K562 (cell line): ENCODE measurements around the gene RABGAP1L. TPM values are rescaled to one million over a fixed set of nuclear protein-coding genes. Genes with fewer than 3 reads are reported as not detected.
A peak's percentile ranks its signal among the peaks of the same experiment; 100 is the strongest.

Experiments used
- ATAC-seq: fragments of 200-7000 bp; cut with Tn5 transposase; 3 replicates; pipeline ENCODE4 v1.9.1; 2020; ENCODE audit warnings: moderate library complexity
- BruUV-seq: library from RNA; stranded (reverse); fragments of 400-500 nt; replicated peaks from 2 replicates; lab custom pipeline; 2021; lab: Mats Ljungman, UMichigan
- CTCF ChIA-PET: fragments of 300-600 bp; formaldehyde crosslinking; extraction: SDS; loops from one replicate; lab custom pipeline; 2021; ENCODE audit warnings: low intra/inter-chr PET ratio; lab: Yijun Ruan, JAX
- POLR2A ChIA-PET: fragments of 300-600, 350-650 bp; sonication (Branson Sonifier 250); formaldehyde crosslinking; extraction: SDS; loops from one replicate; lab custom pipeline; 2021; ENCODE audit warnings: antibody characterized with exemption, inconsistent platforms; lab: Yijun Ruan, JAX
- DNase-seq, 4 experiments: peaks; one replicate each; pipeline versions ENCODE4 v3.0.0 to v3.0.0-alpha.2; 2011 to 2018; ENCODE audit warnings: low spot score in 3 of 4, mixed read lengths in 3 of 4; ENCODE audit errors: extremely low read depth in 1 of 4
- FAIRE-seq: peaks from 2 replicates; lab custom pipeline; 2011; peaks lifted over from hg19 to GRCh38; lab: Jason Lieb, UNC
- H2AFZ ChIP-seq: 2 replicates; pipeline ENCODE4 v1.6.0; 2011; ENCODE audit warnings: low read depth, low read length, control low read depth, inconsistent platforms
- H3K27ac ChIP-seq: fragments of 200-600 bp; 3 replicates; pipeline ENCODE4 v1.8.0; 2011; ENCODE audit warnings: low read depth, mild to moderate bottlenecking, control low read depth, inconsistent platforms, low read length, moderate library complexity, mixed read lengths; ENCODE audit errors: extremely low read depth
- H3K27me3 ChIP-seq, 2 experiments: fragments of 300-600 bp in 1 of 2; 2 replicates in 1 of 2; 3 replicates in 1 of 2; pipeline versions ENCODE4 v1.6.0 to v1.8.0; 2011; ENCODE audit warnings: inconsistent platforms in 2 of 2, low read length in 2 of 2, mild to moderate bottlenecking in 1 of 2, mixed read lengths in 1 of 2, moderate library complexity in 1 of 2; ENCODE audit not compliant: control insufficient read depth in 2 of 2, insufficient read depth in 2 of 2
- H3K36me3 ChIP-seq: fragments of 300-600 bp; 3 replicates; pipeline ENCODE4 v1.8.0; 2011; ENCODE audit warnings: mild to moderate bottlenecking, low read length, inconsistent platforms; ENCODE audit not compliant: control insufficient read depth, insufficient read depth
- H3K4me1 ChIP-seq, 2 experiments: fragments of 200-600 bp in 1 of 2; replicated peaks in 1 of 2; 2 replicates in 1 of 2; 3 replicates in 1 of 2; pipeline versions ENCODE4 v1.5.1 to v1.8.0; 2011; ENCODE audit warnings: inconsistent platforms in 2 of 2, low read length in 2 of 2, mild to moderate bottlenecking in 1 of 2, mixed read lengths in 1 of 2, moderate library complexity in 1 of 2; ENCODE audit not compliant: control insufficient read depth in 2 of 2, insufficient read depth in 2 of 2
- H3K4me2 ChIP-seq: 2 replicates; pipeline ENCODE4 v1.6.1; 2011; ENCODE audit warnings: low read length, control low read depth, inconsistent platforms, mixed read lengths; ENCODE audit not compliant: insufficient read depth
- H3K4me3 ChIP-seq: fragments of 200-600 bp; sonication (generic), shearing (Covaris generic); 2 replicates; pipeline ENCODE4 v1.5.1; 2016; ENCODE audit warnings: control low read depth, inconsistent platforms
- H3K79me2 ChIP-seq: fragments of 200-600 bp; 3 replicates; pipeline ENCODE4 v1.8.0; 2011; ENCODE audit warnings: low read length, inconsistent platforms; ENCODE audit not compliant: control insufficient read depth, insufficient read depth
- H3K9ac ChIP-seq, 2 experiments: 2 replicates each; pipeline versions ENCODE4 v1.6.0 to v1.6.1; 2011; ENCODE audit warnings: low read depth in 2 of 2, low read length in 2 of 2, control low read depth in 1 of 2, inconsistent platforms in 1 of 2, mild to moderate bottlenecking in 1 of 2, mixed read lengths in 1 of 2; ENCODE audit not compliant: insufficient read depth in 1 of 2
- H3K9me1 ChIP-seq: one replicate; pipeline ENCODE4 v1.6.0; 2011; ENCODE audit warnings: inconsistent platforms, mild to moderate bottlenecking, low read length, moderate library complexity; ENCODE audit not compliant: control insufficient read depth, insufficient read depth
- H3K9me3 ChIP-seq: replicated peaks from 2 replicates; pipeline ENCODE4 v1.5.1; 2011; ENCODE audit warnings: low read depth, low read length, inconsistent platforms; ENCODE audit not compliant: control insufficient read depth, insufficient read depth
- H4K20me1 ChIP-seq: replicated peaks from 2 replicates; pipeline ENCODE4 v1.6.1; 2011; ENCODE audit warnings: low read length, inconsistent platforms, mixed read lengths; ENCODE audit not compliant: control insufficient read depth, insufficient read depth
- BHLHE40 ChIP-seq: IDR thresholded peaks from 2 replicates; pipeline ENCODE4 v1.6.1; 2011; ENCODE audit warnings: low read length, improper control_type of control experiment
- CREB1 ChIP-seq, 2 experiments: sonication (generic) in 1 of 2; formaldehyde crosslinking in 1 of 2; IDR thresholded peaks; 2 replicates each; pipeline versions ENCODE4 v1.6.1 to v1.8.0; 2012 to 2022; ENCODE audit warnings: inconsistent platforms in 1 of 2, mild to moderate bottlenecking in 1 of 2, missing genetic modification reagents in 1 of 2, moderate library complexity in 1 of 2
- ETV5 ChIP-seq: sonication (generic); formaldehyde crosslinking; IDR thresholded peaks from 2 replicates; pipeline ENCODE4 v1.4.0; 2020; ENCODE audit warnings: low read depth, mild to moderate bottlenecking, missing genetic modification reagents
- EZH2 ChIP-seq: IDR thresholded peaks from 2 replicates; pipeline ENCODE4 v1.6.1; 2012; ENCODE audit warnings: low read depth, mild to moderate bottlenecking, inconsistent platforms, low read length, borderline replicate concordance
- JUN ChIP-seq, 2 experiments: sonication (generic) in 1 of 2; formaldehyde crosslinking in 1 of 2; IDR thresholded peaks; 2 replicates each; pipeline versions ENCODE4 v1.6.1 to v1.8.0; 2012 to 2022; ENCODE audit warnings: borderline replicate concordance in 2 of 2, mild to moderate bottlenecking in 2 of 2, improper control_type of control experiment in 1 of 2, low read depth in 1 of 2, low read length in 1 of 2, missing genetic modification reagents in 1 of 2
- MEF2D ChIP-seq: conservative IDR thresholded peaks from 2 replicates; pipeline ENCODE4 v1.6.1; 2016; ENCODE audit warnings: low read depth, missing genetic modification characterization, missing compliant biosample characterization
- PML ChIP-seq: IDR thresholded peaks from 2 replicates; pipeline ENCODE4 v1.6.1; 2012; ENCODE audit warnings: low read length, inconsistent platforms
- PTRF ChIP-seq: fragments of 450-650 bp; IDR thresholded peaks from 2 replicates; pipeline ENCODE4 v1.6.1; 2016; ENCODE audit warnings: mild to moderate bottlenecking, missing genetic modification characterization, missing compliant biosample characterization
- SIN3B ChIP-seq: fragments of 450-650 bp; IDR thresholded peaks from 2 replicates; pipeline ENCODE4 v1.6.1; 2017; ENCODE audit warnings: low read depth, mild to moderate bottlenecking, moderate library complexity
- SNIP1 ChIP-seq: fragments of 450-650 bp; IDR thresholded peaks from 2 replicates; pipeline ENCODE4 v1.7.1; 2017; ENCODE audit warnings: low read depth, mild to moderate bottlenecking
- SP1 ChIP-seq: sonication (generic); formaldehyde crosslinking; IDR thresholded peaks from 2 replicates; pipeline ENCODE4 v1.8.1; 2022; ENCODE audit warnings: mild to moderate bottlenecking, missing genetic modification reagents
- SRSF7 ChIP-seq: fragments of 200-400 bp; formaldehyde crosslinking; optimal IDR thresholded peaks from 2 replicates; pipeline ENCODE3; 2017; ENCODE audit warnings: mild to moderate bottlenecking, low read depth, low read length
- ZNF165 ChIP-seq: fragments of 250-450 bp; sonication (Bioruptor Pico); IDR thresholded peaks from 2 replicates; pipeline ENCODE4 v1.4.0; 2020; ENCODE audit warnings: borderline replicate concordance
- ZNF217 ChIP-seq: sonication (generic); formaldehyde crosslinking; IDR thresholded peaks from 2 replicates; pipeline ENCODE4 v1.8.0; 2022; ENCODE audit warnings: mild to moderate bottlenecking, missing genetic modification reagents
- ZNF584 ChIP-seq: fragments of 200-800 bp; sonication (Bioruptor generic); IDR thresholded peaks from 2 replicates; pipeline ENCODE4 v1.6.1; 2016; ENCODE audit warnings: low read depth, mild to moderate bottlenecking, missing genetic modification characterization, missing compliant biosample characterization
- WGBS: fragments of 100-300 bp; shearing (Covaris generic); methylation state at CpG from one replicate; pipeline ENCODE4 v1.1.6; 2016; ENCODE audit warnings: low coverage, mixed read lengths; ENCODE audit not compliant: insufficient coverage; ENCODE audit errors: missing lambda C conversion rate; 5-methylcytosine and 5-hydroxymethylcytosine counted together
- in situ Hi-C: fragments of 300-500 bp; cut with MboI; formaldehyde crosslinking; loops from 4 replicates; pipeline ENCODE4 v1.15.0; 2018; ENCODE audit warnings: inconsistent platforms, mixed read lengths
- intact Hi-C: fragments of 100-400 bp; cut with micrococcal nuclease; formaldehyde crosslinking; loops from 2 replicates; pipeline ENCODE4 v1.14.2; 2022
- polyA plus RNA-seq, 8 experiments: library from polyadenylated mRNA; depleted of rRNA in 4 of 8; stranded (reverse) in 5 of 8; unstranded in 3 of 8; fragments of >200 nt; fragmentation: Nextera tagmentation in 2 of 8; fragmentation: Illumina TruSeq in 1 of 8; extraction: Ambion mirVana in 2 of 8; extraction: Trizol in 1 of 8; gene quantifications; 2 replicates each; pipeline versions ENCODE4 v1.2.1 to v1.2.3, GENCODE V29; 2011 to 2014; ENCODE audit warnings: inconsistent platforms in 1 of 8, missing spikeins in 1 of 8
- total RNA-seq, 7 experiments: library from RNA; depleted of rRNA in 6 of 7; stranded (reverse); fragments of >200 nt in 6 of 7; fragmentation: Illumina TruSeq in 2 of 7; extraction: Trizol in 2 of 7; gene quantifications; 2 replicates each; pipeline versions ENCODE4 v1.2.1 to v1.2.3, GENCODE V29; 2011 to 2021; ENCODE audit warnings: low replicate concordance in 1 of 7
- TF ChIP-seq, protein P1 (sequence below), 2 experiments: fragments of 450-650 bp; conservative IDR thresholded peaks; 2 replicates each; pipeline ENCODE4 v1.6.1; 2017; ENCODE audit warnings: mild to moderate bottlenecking in 2 of 2, moderate library complexity in 2 of 2
- TF ChIP-seq, protein P2 (sequence below): sonication (generic); formaldehyde crosslinking; IDR thresholded peaks from 2 replicates; pipeline ENCODE4 v1.8.0; 2023; ENCODE audit warnings: mild to moderate bottlenecking, missing genetic modification reagents
- TF ChIP-seq, protein P3 (sequence below): IDR thresholded peaks from 3 replicates; pipeline ENCODE4 v1.6.1; 2011; ENCODE audit warnings: borderline replicate concordance, mild to moderate bottlenecking; ENCODE audit not compliant: insufficient read length, insufficient read depth

Gene RABGAP1L
- total and polyA plus RNA-seq, 9 of the 15 experiments (the other 6 are each of a cell fraction or from before 2014, with no cell fraction given): 16.5 to 44.9 (median 26.7) TPM

DNA sequence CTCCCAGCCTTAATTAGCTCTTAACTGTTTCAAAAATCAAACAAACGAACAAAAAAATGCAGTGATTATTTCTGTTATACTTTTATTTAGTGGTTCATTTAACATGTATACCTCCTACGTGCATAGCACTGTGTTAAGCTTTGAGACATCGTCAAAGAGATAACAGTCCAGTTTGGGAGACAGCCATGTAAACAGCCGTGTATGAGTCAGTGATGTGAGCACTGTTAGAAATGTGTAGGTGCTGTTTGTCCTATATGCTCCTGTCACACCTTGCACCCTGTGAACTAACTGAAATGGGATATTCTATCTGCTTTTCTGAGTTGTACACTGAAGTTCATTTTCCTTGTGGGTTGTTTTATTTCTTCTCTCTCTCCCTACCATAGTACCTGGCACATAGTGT is 730.7 kb downstream of the RABGAP1L start (continued):
- TF ChIP-seq, protein P1, sequence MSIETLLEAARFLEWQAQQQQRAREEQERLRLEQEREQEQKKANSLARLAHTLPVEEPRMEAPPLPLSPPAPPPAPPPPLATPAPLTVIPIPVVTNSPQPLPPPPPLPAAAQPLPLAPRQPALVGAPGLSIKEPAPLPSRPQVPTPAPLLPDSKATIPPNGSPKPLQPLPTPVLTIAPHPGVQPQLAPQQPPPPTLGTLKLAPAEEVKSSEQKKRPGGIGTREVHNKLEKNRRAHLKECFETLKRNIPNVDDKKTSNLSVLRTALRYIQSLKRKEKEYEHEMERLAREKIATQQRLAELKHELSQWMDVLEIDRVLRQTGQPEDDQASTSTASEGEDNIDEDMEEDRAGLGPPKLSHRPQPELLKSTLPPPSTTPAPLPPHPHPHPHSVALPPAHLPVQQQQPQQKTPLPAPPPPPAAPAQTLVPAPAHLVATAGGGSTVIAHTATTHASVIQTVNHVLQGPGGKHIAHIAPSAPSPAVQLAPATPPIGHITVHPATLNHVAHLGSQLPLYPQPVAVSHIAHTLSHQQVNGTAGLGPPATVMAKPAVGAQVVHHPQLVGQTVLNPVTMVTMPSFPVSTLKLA (conservative IDR thresholded peaks at IDR 0.05): 0 out of 4 replicates have a peak, but pooled peaks of 1 of the 2 experiments have one; percentile 2
- no peak for TF ChIP-seq SP1 (CRISPR knock-in tag)
- TF ChIP-seq PTRF (tag): no peak

GRCh38 chr1:174892016-174892415 is 732.7 kb downstream of the RABGAP1L start:
- no peaks in the 10 kb centered on the region for H3K36me3 ChIP-seq
- POLR2A ChIA-PET: interaction anchor here (0.7 to 1.0 kb wide), 2 partner anchors 11 to 36 kb away, joined by 3 read pairs; no protein-coding TSS in a partner anchor
- BruUV-seq: no TSS peak
- TF ChIP-seq BHLHE40: no peak
- TF ChIP-seq, protein P2, sequence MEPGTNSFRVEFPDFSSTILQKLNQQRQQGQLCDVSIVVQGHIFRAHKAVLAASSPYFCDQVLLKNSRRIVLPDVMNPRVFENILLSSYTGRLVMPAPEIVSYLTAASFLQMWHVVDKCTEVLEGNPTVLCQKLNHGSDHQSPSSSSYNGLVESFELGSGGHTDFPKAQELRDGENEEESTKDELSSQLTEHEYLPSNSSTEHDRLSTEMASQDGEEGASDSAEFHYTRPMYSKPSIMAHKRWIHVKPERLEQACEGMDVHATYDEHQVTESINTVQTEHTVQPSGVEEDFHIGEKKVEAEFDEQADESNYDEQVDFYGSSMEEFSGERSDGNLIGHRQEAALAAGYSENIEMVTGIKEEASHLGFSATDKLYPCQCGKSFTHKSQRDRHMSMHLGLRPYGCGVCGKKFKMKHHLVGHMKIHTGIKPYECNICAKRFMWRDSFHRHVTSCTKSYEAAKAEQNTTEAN (CRISPR knock-in tag): no peak
- TF ChIP-seq CREB1 (IDR thresholded peaks at IDR 0.05): no peak
- no peak for TF ChIP-seq CREB1 (CRISPR knock-in tag; IDR thresholded peaks at IDR 0.05)
- no peak for TF ChIP-seq PML
- TF ChIP-seq ZNF584 (CRISPR knock-in tag): no peak
- TF ChIP-seq JUN (IDR thresholded peaks at IDR 0.05; ENCODE audit: borderline replicate concordance, low read depth, low read length): no peak
- TF ChIP-seq JUN (CRISPR knock-in tag; IDR thresholded peaks at IDR 0.05; ENCODE audit: borderline replicate concordance): no peak
- TF ChIP-seq EZH2: no peak
- no peak for TF ChIP-seq MEF2D (tag)
- no peak for TF ChIP-seq SIN3B
- TF ChIP-seq SNIP1: no peak
- no peak for TF ChIP-seq ETV5 (CRISPR knock-in tag)
- TF ChIP-seq, protein P3, sequence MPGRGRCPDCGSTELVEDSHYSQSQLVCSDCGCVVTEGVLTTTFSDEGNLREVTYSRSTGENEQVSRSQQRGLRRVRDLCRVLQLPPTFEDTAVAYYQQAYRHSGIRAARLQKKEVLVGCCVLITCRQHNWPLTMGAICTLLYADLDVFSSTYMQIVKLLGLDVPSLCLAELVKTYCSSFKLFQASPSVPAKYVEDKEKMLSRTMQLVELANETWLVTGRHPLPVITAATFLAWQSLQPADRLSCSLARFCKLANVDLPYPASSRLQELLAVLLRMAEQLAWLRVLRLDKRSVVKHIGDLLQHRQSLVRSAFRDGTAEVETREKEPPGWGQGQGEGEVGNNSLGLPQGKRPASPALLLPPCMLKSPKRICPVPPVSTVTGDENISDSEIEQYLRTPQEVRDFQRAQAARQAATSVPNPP: no peak
- TF ChIP-seq SRSF7: no peak
- no peak for TF ChIP-seq ZNF165 (CRISPR knock-in tag)
- TF ChIP-seq ZNF217 (CRISPR knock-in tag): no peak

More at GRCh38 chr1:174892016-174892415, 732.7 kb downstream of the RABGAP1L start:
- no peaks in the 10 kb centered on the region; the same call in 2 of the 3 replicates for H3K79me2 ChIP-seq
- no peaks in the 10 kb centered on the region for H3K27me3 ChIP-seq
- no peak overlapping the region for H3K4me3 ChIP-seq
- 86% methylated on average over 15 of the region's 15 CpGs for WGBS
- no peak overlapping the region for H3K4me2 ChIP-seq
- no peaks in the 10 kb centered on the region for H3K9me1 ChIP-seq
- H3K9ac ChIP-seq: peak overlapping the region in 1 of 2 experiments; percentile 61; a peak in 1 of 4 replicates
- H3K4me1 ChIP-seq: peaks cover 5 to 7% of the 10 kb centered on the region in 2 experiments; a peak in 3 of 5 replicates
- FAIRE-seq: no peak
- H2AFZ ChIP-seq: no peak overlapping the region
- intact Hi-C loops: no loop called here
- in situ Hi-C loops: no loop called here
- CTCF ChIA-PET: no interaction called here
- no peak for DNase-seq
- H4K20me1 ChIP-seq: no peaks in the 10 kb centered on the region
- H3K27ac ChIP-seq: no peak overlapping the region
- no peaks in the 10 kb centered on the region for H3K9me3 ChIP-seq
- ATAC-seq: no peak; the same call in 1 of the 3 replicates
